ENCODE data around the gene CDK5R2.

DNA sequence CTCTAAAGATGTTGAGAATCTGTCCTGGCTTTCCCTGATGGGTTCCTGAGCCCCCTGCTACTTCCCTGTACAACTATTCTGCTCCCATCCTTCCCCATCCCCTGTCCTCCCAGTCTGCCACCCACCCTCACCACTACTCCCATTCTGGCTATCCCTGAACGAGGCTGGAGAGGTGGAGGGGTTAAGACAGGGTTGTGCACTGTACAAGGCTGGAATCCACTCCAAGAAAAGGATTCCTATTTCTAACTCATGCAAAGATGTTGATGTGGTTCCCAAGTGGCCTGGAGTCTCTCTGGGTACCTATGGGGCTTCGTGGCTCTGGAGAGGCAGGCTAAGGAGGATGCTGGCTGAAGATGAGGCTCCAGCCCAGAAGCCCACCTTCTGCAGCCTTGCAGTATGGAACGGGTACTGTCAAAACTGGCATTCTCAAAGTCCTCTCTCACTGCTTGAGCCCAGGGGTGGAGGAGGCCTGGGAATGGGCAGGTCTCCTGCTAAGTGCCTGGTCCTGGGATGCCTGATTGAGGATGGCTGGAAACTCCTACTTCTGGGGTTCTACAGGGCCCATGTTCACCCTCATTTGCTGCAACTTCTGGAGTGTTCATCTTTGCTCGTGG is 26.8 kb downstream of the CDK5R2 start:
- TF ChIP-seq, protein P1, sequence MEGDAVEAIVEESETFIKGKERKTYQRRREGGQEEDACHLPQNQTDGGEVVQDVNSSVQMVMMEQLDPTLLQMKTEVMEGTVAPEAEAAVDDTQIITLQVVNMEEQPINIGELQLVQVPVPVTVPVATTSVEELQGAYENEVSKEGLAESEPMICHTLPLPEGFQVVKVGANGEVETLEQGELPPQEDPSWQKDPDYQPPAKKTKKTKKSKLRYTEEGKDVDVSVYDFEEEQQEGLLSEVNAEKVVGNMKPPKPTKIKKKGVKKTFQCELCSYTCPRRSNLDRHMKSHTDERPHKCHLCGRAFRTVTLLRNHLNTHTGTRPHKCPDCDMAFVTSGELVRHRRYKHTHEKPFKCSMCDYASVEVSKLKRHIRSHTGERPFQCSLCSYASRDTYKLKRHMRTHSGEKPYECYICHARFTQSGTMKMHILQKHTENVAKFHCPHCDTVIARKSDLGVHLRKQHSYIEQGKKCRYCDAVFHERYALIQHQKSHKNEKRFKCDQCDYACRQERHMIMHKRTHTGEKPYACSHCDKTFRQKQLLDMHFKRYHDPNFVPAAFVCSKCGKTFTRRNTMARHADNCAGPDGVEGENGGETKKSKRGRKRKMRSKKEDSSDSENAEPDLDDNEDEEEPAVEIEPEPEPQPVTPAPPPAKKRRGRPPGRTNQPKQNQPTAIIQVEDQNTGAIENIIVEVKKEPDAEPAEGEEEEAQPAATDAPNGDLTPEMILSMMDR (IDR thresholded peaks at IDR 0.05), result no peak
- TF ChIP-seq POLR2AphosphoS5 (IDR thresholded peaks at IDR 0.05), result no peak
- no peak for TF ChIP-seq POLR2A (IDR thresholded peaks at IDR 0.05)

Data from prostate gland (tissue), 2 donors.